HEK293 (cell line): ENCODE measurements around the gene JUND.

Source experiments
- CTCF ChIA-PET: fragments of 350-600 bp; formaldehyde crosslinking; extraction: SDS; loops from one replicate; lab custom pipeline; 2021; ENCODE audit warnings: antibody characterized with exemption; lab: Yijun Ruan, JAX
- POLR2A ChIA-PET: fragments of 300-600 bp; formaldehyde crosslinking; extraction: SDS; loops from one replicate; lab custom pipeline; 2020; ENCODE audit warnings: antibody characterized with exemption, inconsistent platforms; lab: Yijun Ruan, JAX
- H3K27ac ChIP-seq: fragments of 200-500 bp; sonication (Bioruptor generic); 2 replicates; pipeline ENCODE4 v1.5.1; 2014; ENCODE audit warnings: low read depth, low read length, control low read depth, inconsistent platforms; ENCODE audit errors: extremely low read depth
- H3K36me3 ChIP-seq, 2 experiments: fragments of 200-500 bp in 1 of 2; sonication (Bioruptor generic) in 1 of 2; 1 replicate in 1 of 2; 2 replicates in 1 of 2; pipeline ENCODE4 v1.5.1; 2014 to 2017; ENCODE audit warnings: inconsistent platforms in 2 of 2, low read length in 2 of 2; ENCODE audit not compliant: control insufficient read depth in 2 of 2, insufficient read depth in 1 of 2
- H3K4me1 ChIP-seq: fragments of 200-500 bp; sonication (Bioruptor generic); 2 replicates; pipeline ENCODE4 v1.5.1; 2014; ENCODE audit warnings: mild to moderate bottlenecking, low read length, inconsistent platforms; ENCODE audit not compliant: control insufficient read depth, insufficient read depth
- H3K4me3 ChIP-seq: 2 replicates; pipeline ENCODE4 v1.5.1; 2011; ENCODE audit warnings: low read depth, mild to moderate bottlenecking, control low read depth, low read length, moderate library complexity
- H3K9me3 ChIP-seq: fragments of 200-500 bp; sonication (Bioruptor generic); 2 replicates; pipeline ENCODE4 v1.5.1; 2014; ENCODE audit warnings: low read depth, low read length, inconsistent platforms; ENCODE audit not compliant: control insufficient read depth, insufficient read depth
- OVOL3 ChIP-seq: fragments of 450-650 bp; formaldehyde crosslinking; IDR thresholded peaks from 2 replicates; pipeline ENCODE4 v1.5.1; 2016; ENCODE audit warnings: missing biosample characterization, missing genetic modification characterization
- YY2 ChIP-seq: fragments of 450-650 bp; formaldehyde crosslinking; IDR thresholded peaks from 2 replicates; pipeline ENCODE4 v1.5.1; 2016; ENCODE audit warnings: missing biosample characterization, missing genetic modification characterization
- ZEB2 ChIP-seq: fragments of 450-650 bp; formaldehyde crosslinking; IDR thresholded peaks from 2 replicates; pipeline ENCODE4 v1.5.1; 2016; ENCODE audit warnings: missing biosample characterization, missing genetic modification characterization
- ZIC2 ChIP-seq: fragments of 450-650 bp; formaldehyde crosslinking; IDR thresholded peaks from 2 replicates; pipeline ENCODE4 v1.5.1; 2016; ENCODE audit warnings: missing biosample characterization, missing genetic modification characterization
- ZNF121 ChIP-seq: fragments of 450-650 bp; formaldehyde crosslinking; IDR thresholded peaks from 2 replicates; pipeline ENCODE4 v1.5.1; 2016; ENCODE audit warnings: missing biosample characterization, missing genetic modification characterization
- ZNF155 ChIP-seq: fragments of 450-650 bp; formaldehyde crosslinking; IDR thresholded peaks from 2 replicates; pipeline ENCODE4 v1.5.1; 2016; ENCODE audit warnings: missing biosample characterization, missing genetic modification characterization
- ZNF391 ChIP-seq: fragments of 450-650 bp; formaldehyde crosslinking; IDR thresholded peaks from 2 replicates; pipeline ENCODE4 v1.5.1; 2016; ENCODE audit warnings: low read depth, missing biosample characterization, missing genetic modification characterization, borderline replicate concordance
- TF ChIP-seq, protein P1 (sequence below): fragments of 450-650 bp; formaldehyde crosslinking; IDR thresholded peaks from 2 replicates; pipeline ENCODE4 v1.5.1; 2016; ENCODE audit warnings: missing biosample characterization, missing genetic modification characterization, borderline replicate concordance
- TF ChIP-seq, protein P2 (sequence below): fragments of 450-650 bp; formaldehyde crosslinking; IDR thresholded peaks from 2 replicates; pipeline ENCODE4 v1.5.1; 2017; ENCODE audit warnings: missing biosample characterization, missing genetic modification characterization
- TF ChIP-seq, protein P3 (sequence below): fragments of 450-650 bp; formaldehyde crosslinking; IDR thresholded peaks from 2 replicates; pipeline ENCODE4 v1.5.1; 2016; ENCODE audit warnings: missing biosample characterization, missing genetic modification characterization
- TF ChIP-seq, protein P4 (sequence below): fragments of 450-650 bp; formaldehyde crosslinking; IDR thresholded peaks from 2 replicates; pipeline ENCODE4 v1.5.1; 2017; ENCODE audit warnings: missing biosample characterization, missing genetic modification characterization
- TF ChIP-seq, protein P5 (sequence below): fragments of 450-650 bp; formaldehyde crosslinking; IDR thresholded peaks from 2 replicates; pipeline ENCODE4 v1.5.1; 2017; ENCODE audit warnings: missing biosample characterization, mild to moderate bottlenecking, missing genetic modification characterization, moderate library complexity
- TF ChIP-seq, protein P6 (sequence below): fragments of 450-650 bp; formaldehyde crosslinking; IDR thresholded peaks from 2 replicates; pipeline ENCODE4 v1.5.1; 2016; ENCODE audit warnings: missing biosample characterization, missing genetic modification characterization

JUND gene

DNA sequence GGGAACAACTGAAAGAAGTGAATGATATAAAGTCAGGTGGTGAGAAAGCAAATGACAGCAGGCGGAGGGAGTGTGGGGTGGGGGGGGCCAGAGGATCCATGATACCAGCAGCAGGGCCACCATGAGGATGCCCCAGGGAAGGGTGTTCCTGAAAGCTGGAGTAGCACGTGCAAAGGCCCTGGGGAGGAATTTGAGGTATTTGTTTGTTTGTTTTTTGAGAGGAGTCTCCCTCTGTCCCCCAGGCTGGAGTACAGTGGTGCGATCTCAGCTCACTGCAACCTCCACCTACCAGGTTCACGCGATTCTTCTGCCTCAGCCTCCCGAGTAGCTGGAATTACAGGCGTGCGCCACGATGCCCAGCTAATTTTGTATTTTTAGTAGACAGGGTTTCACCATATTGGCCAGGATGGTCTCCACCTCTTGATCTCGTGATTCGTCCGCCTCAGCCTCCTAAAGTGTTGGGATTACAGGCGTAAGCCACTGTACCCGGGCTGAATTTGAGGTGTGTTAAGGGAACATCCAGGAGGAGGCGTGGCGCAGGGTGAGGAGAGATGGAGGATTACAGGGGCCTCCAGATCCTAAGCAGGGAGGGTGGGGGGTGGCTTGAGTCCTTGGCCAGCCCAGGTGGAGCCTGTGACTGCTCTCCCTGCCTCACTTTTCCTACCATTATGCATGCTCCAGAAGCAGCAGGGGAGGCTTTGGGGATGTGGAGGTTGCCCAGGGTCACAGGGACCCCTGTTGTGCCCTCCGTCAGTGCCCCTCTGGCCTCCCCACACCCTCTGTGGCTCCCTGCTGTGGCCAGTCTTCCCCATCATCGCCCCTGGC, 12.4 kb upstream of the JUND start (continued):
- TF ChIP-seq, protein P1, sequence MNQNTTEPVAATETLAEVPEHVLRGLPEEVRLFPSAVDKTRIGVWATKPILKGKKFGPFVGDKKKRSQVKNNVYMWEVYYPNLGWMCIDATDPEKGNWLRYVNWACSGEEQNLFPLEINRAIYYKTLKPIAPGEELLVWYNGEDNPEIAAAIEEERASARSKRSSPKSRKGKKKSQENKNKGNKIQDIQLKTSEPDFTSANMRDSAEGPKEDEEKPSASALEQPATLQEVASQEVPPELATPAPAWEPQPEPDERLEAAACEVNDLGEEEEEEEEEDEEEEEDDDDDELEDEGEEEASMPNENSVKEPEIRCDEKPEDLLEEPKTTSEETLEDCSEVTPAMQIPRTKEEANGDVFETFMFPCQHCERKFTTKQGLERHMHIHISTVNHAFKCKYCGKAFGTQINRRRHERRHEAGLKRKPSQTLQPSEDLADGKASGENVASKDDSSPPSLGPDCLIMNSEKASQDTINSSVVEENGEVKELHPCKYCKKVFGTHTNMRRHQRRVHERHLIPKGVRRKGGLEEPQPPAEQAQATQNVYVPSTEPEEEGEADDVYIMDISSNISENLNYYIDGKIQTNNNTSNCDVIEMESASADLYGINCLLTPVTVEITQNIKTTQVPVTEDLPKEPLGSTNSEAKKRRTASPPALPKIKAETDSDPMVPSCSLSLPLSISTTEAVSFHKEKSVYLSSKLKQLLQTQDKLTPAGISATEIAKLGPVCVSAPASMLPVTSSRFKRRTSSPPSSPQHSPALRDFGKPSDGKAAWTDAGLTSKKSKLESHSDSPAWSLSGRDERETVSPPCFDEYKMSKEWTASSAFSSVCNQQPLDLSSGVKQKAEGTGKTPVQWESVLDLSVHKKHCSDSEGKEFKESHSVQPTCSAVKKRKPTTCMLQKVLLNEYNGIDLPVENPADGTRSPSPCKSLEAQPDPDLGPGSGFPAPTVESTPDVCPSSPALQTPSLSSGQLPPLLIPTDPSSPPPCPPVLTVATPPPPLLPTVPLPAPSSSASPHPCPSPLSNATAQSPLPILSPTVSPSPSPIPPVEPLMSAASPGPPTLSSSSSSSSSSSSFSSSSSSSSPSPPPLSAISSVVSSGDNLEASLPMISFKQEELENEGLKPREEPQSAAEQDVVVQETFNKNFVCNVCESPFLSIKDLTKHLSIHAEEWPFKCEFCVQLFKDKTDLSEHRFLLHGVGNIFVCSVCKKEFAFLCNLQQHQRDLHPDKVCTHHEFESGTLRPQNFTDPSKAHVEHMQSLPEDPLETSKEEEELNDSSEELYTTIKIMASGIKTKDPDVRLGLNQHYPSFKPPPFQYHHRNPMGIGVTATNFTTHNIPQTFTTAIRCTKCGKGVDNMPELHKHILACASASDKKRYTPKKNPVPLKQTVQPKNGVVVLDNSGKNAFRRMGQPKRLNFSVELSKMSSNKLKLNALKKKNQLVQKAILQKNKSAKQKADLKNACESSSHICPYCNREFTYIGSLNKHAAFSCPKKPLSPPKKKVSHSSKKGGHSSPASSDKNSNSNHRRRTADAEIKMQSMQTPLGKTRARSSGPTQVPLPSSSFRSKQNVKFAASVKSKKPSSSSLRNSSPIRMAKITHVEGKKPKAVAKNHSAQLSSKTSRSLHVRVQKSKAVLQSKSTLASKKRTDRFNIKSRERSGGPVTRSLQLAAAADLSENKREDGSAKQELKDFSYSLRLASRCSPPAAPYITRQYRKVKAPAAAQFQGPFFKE (tag by site-specific recombination): no peak
- TF ChIP-seq ZIC2 (tag by site-specific recombination) (peak; percentile 94), ZNF155 (tag by site-specific recombination) (no peak)

DNA sequence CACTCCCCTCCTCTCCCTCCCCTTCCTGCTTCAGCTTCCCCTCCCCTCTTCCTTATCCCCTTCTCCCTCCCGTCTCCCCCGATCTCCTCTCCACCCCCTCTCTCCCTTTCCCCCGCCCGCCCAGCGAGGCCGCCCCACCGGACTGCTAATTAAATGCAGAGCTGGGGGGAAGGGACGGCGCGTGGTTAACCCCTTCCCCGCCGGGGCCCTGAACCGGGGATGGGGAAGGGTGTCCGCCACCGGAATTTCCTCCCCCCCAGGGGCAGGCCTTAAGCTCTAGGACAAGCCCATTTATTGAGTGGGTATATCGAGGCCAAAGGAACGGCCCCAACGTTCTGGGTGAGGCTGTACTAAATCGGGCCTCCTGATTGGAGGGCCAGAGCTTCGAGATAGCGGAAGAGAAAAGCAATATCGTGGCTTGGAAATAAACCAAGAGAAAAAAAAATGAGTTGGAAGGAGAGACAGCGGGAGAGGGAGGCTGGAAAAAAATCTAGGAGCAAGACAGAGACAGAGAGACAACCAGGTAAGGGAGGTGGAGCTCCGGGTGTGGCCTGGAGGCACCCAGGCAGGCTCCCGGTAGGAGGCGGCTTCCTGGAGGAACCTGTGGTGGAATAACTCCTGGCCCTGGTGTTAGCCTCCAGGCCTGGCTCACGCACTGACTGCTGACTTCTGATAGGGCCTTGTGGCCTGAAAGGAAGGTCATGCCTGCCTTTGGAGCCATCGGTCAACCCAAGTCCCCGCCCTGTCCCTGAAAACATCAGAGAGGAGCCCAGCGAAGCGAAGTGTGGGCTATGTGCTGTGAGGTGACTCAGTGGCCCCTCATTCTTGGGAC, 11.6 kb upstream of the JUND start:
- H3K27ac ChIP-seq: peak overlapping the region; percentile 58; the same call in 1 of the 2 replicates
- H3K36me3 ChIP-seq: no peaks in the 10 kb centered on the region
- peaks cover 2% of the 10 kb centered on the region; the same call in 1 of the 2 replicates for H3K4me1 ChIP-seq
- ChIA-PET POLR2A (interaction anchor here (0.6 to 3.6 kb wide), 12 partner anchors 9 to 904 kb away, joined by 3 to 184 read pairs (median 6); partner anchors contain the start of genes JUND and LSM4), CTCF (interaction anchor here (0.6 to 2.8 kb wide), 8 partner anchors 9 to 96 kb away, joined by 3 to 22 read pairs (median 6); partner anchors contain the start of gene JUND)
- no peaks in the 10 kb centered on the region for H3K9me3 ChIP-seq
- peak overlapping the region; percentile 49 for H3K4me3 ChIP-seq
- TF ChIP-seq, protein P2, sequence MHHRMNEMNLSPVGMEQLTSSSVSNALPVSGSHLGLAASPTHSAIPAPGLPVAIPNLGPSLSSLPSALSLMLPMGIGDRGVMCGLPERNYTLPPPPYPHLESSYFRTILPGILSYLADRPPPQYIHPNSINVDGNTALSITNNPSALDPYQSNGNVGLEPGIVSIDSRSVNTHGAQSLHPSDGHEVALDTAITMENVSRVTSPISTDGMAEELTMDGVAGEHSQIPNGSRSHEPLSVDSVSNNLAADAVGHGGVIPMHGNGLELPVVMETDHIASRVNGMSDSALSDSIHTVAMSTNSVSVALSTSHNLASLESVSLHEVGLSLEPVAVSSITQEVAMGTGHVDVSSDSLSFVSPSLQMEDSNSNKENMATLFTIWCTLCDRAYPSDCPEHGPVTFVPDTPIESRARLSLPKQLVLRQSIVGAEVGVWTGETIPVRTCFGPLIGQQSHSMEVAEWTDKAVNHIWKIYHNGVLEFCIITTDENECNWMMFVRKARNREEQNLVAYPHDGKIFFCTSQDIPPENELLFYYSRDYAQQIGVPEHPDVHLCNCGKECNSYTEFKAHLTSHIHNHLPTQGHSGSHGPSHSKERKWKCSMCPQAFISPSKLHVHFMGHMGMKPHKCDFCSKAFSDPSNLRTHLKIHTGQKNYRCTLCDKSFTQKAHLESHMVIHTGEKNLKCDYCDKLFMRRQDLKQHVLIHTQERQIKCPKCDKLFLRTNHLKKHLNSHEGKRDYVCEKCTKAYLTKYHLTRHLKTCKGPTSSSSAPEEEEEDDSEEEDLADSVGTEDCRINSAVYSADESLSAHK (tag by site-specific recombination): 0 out of 2 replicates have a peak, but pooled peaks have one; percentile 22
- TF ChIP-seq OVOL3: no peak
- TF ChIP-seq ZEB2 (tag by site-specific recombination): peak; percentile 26; the same call in 1 of the 2 replicates
- no peak for TF ChIP-seq YY2 (tag by site-specific recombination)
- 0 out of 2 replicates have a peak, but pooled peaks have one; percentile 11 for TF ChIP-seq ZNF391 (tag by site-specific recombination)
- TF ChIP-seq, protein P3, sequence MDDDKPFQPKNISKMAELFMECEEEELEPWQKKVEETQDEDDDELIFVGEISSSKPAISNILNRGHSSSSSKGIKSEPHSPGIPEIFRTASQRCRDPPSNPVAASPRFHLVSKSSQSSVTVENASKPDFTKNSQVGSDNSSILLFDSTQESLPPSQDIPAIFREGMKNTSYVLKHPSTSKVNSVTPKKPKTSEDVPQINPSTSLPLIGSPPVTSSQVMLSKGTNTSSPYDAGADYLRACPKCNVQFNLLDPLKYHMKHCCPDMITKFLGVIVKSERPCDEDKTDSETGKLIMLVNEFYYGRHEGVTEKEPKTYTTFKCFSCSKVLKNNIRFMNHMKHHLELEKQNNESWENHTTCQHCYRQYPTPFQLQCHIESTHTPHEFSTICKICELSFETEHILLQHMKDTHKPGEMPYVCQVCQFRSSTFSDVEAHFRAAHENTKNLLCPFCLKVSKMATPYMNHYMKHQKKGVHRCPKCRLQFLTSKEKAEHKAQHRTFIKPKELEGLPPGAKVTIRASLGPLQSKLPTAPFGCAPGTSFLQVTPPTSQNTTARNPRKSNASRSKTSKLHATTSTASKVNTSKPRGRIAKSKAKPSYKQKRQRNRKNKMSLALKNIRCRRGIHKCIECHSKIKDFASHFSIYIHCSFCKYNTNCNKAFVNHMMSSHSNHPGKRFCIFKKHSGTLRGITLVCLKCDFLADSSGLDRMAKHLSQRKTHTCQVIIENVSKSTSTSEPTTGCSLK (tag by site-specific recombination): no peak
- 0 out of 2 replicates have a peak, but pooled peaks have one; percentile 12 for TF ChIP-seq ZNF121 (tag by site-specific recombination)
- TF ChIP-seq, protein P4, sequence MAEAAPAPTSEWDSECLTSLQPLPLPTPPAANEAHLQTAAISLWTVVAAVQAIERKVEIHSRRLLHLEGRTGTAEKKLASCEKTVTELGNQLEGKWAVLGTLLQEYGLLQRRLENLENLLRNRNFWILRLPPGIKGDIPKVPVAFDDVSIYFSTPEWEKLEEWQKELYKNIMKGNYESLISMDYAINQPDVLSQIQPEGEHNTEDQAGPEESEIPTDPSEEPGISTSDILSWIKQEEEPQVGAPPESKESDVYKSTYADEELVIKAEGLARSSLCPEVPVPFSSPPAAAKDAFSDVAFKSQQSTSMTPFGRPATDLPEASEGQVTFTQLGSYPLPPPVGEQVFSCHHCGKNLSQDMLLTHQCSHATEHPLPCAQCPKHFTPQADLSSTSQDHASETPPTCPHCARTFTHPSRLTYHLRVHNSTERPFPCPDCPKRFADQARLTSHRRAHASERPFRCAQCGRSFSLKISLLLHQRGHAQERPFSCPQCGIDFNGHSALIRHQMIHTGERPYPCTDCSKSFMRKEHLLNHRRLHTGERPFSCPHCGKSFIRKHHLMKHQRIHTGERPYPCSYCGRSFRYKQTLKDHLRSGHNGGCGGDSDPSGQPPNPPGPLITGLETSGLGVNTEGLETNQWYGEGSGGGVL: peak; percentile 96
- peak; percentile 67 for TF ChIP-seq ZIC2 (tag by site-specific recombination)
- TF ChIP-seq, protein P5, sequence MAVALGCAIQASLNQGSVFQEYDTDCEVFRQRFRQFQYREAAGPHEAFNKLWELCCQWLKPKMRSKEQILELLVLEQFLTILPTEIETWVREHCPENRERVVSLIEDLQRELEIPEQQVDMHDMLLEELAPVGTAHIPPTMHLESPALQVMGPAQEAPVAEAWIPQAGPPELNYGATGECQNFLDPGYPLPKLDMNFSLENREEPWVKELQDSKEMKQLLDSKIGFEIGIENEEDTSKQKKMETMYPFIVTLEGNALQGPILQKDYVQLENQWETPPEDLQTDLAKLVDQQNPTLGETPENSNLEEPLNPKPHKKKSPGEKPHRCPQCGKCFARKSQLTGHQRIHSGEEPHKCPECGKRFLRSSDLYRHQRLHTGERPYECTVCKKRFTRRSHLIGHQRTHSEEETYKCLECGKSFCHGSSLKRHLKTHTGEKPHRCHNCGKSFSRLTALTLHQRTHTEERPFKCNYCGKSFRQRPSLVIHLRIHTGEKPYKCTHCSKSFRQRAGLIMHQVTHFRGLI (tag by site-specific recombination): peak; percentile 40; the same call in 1 of the 2 replicates
- TF ChIP-seq, protein P6, sequence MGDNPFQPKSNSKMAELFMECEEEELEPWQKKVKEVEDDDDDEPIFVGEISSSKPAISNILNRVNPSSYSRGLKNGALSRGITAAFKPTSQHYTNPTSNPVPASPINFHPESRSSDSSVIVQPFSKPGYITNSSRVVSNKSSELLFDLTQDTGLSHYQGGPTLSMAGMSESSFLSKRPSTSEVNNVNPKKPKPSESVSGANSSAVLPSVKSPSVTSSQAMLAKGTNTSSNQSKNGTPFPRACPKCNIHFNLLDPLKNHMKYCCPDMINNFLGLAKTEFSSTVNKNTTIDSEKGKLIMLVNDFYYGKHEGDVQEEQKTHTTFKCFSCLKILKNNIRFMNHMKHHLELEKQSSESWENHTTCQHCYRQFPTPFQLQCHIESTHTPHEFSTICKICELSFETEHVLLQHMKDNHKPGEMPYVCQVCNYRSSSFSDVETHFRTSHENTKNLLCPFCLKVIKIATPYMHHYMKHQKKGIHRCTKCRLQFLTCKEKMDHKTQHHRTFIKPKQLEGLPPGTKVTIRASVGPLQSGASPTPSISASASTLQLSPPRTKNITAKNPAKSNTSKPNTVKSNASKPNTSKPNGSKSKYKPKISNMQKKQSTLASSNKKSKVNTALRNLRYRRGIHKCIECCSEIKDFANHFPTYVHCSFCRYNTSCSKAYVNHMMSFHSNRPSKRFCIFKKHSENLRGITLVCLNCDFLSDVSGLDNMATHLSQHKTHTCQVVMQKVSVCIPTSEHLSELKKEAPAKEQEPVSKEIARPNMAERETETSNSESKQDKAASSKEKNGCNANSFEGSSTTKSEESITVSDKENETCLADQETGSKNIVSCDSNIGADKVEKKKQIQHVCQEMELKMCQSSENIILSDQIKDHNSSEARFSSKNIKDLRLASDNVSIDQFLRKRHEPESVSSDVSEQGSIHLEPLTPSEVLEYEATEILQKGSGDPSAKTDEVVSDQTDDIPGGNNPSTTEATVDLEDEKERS (tag by site-specific recombination): 0 out of 2 replicates have a peak, but pooled peaks have one; percentile 11
